NCI-H2171 (cell line): ENCODE data around the gene RAD54L2.
"Not testable (repeated sequence)": the region's sequence is repeated elsewhere in the genome, so short reads cannot be mapped to it uniquely, and the experiment has no call there.

Experiments used
- DNase-seq: peaks from one replicate; lab custom pipeline; 2025; lab: John Stamatoyannopoulos, UW

The RAD54L2 gene, protein sequence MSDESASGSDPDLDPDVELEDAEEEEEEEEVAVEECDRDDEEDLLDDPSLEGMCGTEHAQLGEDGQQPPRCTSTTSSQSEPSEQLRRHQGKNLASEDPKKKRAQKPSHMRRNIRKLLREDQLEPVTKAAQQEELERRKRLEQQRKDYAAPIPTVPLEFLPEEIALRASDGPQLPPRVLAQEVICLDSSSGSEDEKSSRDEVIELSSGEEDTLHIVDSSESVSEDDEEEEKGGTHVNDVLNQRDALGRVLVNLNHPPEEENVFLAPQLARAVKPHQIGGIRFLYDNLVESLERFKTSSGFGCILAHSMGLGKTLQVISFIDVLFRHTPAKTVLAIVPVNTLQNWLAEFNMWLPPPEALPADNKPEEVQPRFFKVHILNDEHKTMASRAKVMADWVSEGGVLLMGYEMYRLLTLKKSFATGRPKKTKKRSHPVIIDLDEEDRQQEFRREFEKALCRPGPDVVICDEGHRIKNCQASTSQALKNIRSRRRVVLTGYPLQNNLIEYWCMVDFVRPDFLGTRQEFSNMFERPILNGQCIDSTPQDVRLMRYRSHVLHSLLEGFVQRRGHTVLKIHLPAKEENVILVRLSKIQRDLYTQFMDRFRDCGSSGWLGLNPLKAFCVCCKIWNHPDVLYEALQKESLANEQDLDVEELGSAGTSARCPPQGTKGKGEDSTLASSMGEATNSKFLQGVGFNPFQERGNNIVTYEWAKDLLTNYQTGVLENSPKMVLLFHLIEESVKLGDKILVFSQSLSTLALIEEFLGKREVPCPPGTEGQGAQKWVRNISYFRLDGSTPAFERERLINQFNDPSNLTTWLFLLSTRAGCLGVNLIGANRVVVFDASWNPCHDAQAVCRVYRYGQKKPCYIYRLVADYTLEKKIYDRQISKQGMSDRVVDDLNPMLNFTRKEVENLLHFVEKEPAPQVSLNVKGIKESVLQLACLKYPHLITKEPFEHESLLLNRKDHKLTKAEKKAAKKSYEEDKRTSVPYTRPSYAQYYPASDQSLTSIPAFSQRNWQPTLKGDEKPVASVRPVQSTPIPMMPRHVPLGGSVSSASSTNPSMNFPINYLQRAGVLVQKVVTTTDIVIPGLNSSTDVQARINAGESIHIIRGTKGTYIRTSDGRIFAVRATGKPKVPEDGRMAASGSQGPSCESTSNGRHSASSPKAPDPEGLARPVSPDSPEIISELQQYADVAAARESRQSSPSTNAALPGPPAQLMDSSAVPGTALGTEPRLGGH (N-terminal part only)

DNA sequence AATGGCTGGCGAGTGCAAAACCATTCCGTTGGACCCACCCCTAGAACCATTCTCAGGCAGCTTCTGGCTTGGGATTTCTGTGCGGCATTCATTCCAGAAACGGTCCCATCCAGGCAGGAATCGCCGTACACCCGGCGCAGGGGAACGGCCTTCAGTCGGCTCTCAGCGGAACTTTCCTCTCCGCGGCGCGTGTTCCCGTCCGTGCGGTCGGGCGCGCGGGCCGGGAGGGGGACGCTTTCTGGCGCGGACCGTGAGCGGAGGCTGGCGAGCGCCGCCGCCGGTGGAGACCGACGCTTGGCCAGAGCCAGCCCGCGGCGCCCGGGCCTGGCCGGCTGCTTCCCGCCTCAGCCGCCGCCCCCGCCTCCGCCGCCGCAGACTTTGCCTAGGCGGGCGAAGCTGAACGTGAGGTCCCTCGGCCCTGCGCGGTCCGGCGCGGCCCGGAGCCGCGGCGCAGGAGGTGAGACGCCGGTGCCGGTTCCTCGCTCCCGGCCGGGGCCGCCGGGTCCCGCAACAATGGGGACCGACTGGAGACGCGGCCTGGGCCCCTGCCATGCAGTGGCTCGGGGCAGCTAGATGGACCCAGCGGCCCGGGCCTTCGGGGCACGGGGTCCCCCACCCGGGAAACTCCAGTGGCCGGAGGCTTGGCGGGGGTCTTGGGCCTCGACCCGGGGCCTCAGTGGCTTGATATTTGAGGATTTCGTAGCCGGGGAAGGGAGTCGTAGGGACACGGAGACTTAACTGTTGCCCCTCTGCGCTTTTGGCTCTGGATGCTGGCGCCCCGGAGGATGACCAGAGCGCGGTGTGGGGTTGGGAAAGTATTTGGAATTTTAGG lies at the start of gene RAD54L2:
Gene RAD54L2, plus strand, starts transcription at position 261 of the 832 bp plus-strand sequence. CDS start 51,702 bp downstream, outside the sequence.
- DNase-seq = peak; percentile 77

DNA sequence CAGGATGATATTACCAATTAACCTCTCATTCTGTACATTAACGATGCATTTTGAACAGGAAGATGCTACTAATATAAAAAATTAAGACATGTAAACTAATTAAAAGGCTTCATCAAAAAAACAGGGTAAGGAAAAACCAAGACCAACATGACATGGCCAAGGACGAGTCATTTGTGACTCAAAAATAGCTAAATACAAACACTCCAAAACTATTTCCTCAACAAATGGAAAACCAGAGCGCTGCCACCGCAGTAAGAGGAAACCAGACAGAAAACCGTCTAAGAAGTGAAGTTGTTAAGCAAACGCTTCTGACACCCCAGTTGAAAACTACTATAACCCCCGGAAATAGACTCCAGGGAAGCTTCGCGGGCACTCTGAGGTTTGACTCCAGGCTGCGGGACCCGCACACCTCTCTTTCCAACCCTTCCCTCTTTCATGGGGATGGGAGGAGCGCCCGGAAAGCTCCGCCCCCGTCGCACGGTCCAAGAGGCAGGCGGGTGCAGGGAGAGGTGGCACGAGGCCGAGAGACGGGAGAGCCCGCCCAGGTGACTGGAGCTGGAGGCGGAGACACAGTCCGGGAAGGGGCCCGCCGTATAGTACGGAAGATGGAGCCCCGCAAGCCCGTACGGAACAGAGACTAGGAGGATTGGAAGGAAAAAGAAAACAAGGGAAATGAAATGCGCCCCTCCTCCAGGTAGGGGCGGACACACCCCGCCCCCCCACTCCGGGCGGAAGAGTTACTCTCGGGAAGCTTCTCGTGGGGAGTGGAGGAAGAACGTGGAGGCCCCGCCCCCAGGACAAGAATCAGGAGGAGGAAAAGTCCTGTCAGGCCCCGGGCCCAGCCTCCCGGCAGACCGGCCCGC lies 39.4 kb upstream of the RAD54L2 start:
- DNase-seq = peak; percentile 84

DNA sequence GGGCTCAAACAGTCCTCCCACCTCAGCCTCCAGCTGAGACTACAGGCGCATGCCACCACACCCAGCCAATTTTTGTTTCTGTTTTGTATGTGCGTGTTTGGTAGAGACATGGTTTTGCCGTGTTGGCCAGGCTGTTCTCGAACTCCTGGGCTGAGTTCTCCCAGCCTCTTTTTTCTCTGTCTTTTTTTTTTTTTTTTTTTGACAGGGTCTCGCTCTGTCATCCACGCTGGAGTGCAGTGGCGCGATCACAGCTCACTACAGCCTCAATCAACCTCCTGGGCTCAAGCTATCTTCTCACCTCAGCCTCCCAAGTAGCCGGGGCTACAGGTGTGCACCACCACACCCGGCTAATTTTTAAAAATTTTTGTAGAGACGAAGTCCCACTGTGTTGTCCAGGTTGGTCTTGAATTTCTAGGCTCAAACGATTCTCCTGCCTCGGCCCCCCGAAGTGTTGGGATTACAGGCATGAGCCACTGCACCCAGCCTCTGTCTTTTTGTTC lies 37.8 kb upstream of the RAD54L2 start:
- no peak for DNase-seq

DNA sequence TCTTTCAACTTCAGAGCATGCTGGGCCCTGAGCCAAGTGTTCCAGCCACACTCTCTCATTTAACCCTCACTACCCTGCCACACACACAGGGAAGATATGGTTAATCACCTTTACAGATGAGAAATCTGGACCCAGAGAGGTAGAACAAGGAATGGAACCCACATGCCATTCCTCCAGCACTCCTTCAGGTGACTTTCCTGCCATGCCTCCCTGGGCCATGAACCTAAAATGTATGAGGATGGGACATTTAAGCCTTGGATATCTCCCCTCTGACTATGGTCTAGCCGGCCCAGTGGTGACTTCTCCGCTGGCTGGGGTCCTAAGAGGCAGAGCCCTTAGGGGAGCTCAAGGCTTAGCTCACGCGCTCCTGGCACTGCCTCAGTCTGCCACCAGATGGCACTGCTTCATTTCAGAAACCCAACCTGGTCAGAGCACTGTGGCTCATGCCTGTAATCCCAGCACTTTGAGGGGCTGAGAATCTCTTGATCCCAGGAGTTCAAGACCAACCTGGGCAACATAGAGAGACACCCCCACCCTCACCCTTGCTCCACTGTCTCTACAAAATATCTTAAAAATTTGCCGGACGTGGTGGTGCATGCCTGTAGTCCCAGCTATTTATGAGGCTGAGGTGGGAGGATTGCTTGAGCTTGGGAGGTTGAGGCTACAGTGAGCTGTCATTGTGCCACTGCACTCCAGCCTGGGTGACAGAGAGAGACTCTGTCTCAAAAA lies 36.5 kb upstream of the RAD54L2 start:
- DNase-seq = peak; percentile 2

DNA sequence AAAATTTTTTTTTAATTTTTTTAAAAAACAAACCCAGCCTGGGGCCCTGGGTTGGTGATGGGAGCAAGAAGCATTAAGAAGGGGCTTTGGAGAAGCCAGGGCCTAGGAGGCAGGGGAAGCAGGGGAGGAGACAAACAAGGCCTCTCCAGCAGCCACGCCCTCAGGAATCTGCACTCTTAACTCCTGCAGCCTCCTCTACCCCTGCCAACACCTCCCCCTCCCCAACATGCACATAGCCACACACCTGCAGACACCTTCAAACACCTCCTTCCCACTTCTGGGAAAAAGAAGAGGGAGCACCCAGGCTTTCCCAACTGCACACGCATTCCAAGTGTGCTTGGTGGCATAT lies 36.0 kb upstream of the RAD54L2 start:
- no peak for DNase-seq

DNA sequence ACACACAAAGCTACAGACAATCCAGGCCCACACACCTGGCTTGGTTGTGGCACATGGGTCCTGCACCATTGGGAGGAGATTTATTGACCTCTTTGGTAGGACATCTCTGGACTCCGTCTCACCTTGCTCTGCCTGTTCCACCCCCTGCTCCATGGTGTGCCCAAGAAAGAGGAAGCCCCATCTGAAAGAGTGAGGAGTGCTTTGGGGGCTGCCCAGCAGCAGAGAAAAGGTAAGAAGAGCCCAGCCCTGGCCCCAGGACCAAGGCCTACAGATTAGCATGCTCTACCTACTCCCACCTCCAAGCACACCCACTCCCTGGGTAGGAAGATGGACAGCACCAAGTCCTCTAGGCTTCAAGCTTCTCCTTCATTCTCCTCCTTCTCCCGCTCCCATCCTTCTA lies 35.5 kb upstream of the RAD54L2 start:
- DNase-seq = no peak

DNA sequence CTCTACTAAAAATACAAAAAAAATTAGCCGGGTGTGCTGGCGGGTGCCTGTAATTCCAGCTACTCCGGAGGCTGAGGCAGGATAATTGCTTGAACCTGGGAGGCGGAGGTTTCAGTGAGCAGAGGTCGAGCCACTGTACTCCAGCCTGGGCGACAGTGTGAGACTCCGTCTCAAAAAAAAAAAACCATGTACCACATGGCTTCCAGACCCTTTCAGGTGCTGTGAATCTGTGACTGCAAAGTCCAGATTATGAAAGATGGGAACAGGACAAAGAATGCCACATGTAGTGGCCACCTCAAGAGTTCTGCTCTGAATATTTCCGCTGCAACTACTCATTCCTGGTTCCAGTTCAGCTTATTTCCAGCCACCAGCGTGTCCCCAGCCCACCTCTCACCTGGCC lies 30.3 kb upstream of the RAD54L2 start:
- no peak for DNase-seq

DNA sequence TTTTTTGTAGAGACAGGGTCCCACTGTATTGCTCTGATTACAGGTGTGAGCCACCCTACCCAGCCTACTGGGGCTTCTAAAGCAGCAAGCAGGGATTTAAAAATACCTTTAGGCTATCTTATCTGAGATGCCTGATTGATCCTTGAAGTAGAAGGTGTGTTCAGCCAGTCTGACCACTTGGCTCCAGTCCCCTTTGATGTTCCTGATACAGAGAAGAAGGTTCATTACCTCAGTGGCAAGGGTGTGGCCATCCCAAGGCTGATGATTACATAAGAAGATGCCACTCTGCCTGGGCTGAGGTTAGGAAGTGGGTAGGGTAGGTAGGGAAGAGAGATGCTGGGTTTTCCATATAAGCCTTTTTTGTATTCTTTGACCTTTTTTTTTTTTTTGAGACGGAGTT lies 27.5 kb upstream of the RAD54L2 start:
- no peak for DNase-seq

DNA sequence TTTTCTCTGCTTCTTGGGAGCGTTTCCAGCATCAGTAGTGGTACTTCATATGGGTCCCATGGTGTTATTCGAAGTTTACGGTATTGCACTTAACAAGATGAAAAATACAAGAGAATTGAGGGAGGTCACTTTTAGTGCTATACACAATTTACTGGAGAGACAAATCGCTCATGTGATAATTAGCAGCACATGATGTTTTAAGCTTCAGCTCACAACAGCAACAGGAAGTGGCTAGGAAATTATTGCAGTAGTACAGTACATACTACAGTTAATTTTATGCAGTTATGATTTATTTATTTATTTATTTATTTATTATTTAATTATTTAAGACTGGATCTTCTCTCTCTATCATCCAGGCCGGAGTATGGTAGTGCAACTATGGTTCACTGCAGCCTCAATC lies 24.3 kb upstream of the RAD54L2 start:
- DNase-seq = no peak

DNA sequence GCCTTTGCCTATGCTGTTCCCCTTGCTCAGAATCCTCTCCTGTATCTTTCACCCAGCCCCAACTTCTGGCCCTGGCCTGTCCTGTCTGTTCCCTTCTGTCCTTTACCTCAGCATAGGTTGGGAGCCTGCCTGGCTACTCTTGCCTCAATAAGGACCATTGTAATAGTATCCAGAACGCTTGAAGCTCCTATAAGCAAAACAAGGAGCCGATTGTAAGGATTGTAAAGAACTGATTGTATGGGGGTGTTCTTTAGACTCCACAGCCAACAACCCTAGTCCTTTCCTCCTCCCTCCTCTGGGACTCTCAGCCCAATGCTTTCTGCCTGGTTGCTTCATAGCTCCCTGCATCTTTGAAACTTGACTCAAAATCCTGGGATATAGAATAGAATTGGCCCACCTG lies 18.7 kb upstream of the RAD54L2 start:
- no peak for DNase-seq

DNA sequence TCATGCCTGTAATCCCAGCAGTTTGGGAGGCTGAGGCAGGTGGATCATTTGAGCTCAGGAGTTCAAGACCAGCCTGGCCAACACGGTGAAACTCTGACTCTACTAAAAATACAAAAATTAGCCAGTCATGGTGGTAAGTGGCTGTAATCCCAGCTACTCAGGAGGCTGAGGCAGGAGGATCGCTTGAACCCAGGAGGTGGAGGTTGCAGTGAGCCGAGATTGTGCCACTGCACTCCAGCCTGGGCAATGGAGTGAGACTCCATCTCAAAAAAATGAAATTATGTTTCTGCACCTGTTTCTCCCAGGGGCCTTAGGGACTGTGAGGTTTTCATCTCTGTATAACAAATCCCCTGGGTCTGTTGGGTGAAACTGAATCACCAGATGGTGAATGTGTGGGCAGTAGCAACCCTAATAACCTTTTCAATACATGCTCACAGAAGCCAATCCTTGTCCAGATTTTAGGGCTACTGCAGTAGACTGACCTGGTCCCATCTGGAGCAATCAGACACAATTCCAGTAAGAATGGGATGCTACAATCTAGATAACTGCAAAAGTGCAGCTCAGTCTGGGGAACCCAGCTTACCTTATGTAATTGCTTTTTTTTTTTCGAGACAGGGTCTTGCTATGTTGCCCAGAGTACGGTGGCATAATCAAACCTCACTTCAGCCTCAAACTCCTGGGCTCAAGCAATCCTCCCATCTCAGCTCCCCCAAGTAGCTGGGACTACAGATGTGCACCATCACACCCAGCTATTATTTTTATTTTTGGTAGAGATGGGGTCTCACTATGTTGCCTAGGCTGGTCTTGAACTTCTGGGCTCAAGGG lies 17.4 kb upstream of the RAD54L2 start:
- DNase-seq = not testable (repeated sequence)

DNA sequence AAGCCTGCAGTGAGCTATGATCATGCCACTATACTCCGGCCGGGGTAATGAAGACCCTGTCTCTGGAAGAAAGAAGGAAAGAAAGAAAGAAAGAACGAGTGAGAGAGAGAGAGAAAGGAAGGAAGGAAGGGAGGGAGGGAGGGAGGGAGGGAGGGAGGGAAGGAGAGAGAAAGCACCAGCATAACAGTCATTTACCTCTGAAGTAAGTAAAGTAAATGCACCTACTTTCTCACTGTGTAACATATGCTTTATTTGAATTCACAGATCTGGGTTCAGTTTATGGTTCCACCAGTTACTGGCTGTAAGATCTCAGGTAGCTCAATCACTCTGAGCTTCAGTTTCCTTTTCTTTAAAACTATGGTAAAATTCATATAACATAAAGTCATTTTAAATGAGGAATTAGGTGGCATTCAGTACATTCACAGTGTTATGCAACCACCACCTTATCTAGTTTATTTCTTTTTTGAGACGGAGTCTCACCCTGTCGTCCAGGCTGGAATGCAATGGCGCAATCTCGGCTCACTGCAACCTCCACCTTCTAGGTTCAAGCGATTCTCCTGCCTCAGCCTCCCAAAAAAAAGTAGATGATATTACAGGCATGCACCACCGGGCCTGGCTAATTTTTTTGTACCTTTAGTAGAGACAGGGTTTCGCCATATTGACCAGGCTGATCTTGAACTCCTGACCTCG lies 16.1 kb upstream of the RAD54L2 start:
- DNase-seq = no peak

DNA sequence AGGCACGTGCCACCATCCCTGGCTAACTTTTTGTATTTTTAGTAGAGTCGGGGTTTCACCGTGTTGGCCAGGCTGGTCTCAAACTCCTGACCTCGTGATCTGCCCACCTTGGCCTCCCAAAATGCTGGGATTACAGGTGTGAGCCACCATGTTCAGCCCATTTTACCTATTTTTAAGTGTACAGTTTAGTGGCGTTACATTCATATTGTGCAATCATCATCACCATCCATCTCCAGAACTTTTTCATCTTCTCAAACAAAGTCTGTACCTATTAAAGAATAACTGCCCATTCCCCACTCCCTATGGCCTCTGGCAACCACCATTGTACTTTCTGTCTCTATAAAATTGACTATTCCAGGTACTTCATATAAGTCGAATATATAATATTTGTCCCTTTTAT lies 13.6 kb upstream of the RAD54L2 start:
- DNase-seq = not testable (repeated sequence)

DNA sequence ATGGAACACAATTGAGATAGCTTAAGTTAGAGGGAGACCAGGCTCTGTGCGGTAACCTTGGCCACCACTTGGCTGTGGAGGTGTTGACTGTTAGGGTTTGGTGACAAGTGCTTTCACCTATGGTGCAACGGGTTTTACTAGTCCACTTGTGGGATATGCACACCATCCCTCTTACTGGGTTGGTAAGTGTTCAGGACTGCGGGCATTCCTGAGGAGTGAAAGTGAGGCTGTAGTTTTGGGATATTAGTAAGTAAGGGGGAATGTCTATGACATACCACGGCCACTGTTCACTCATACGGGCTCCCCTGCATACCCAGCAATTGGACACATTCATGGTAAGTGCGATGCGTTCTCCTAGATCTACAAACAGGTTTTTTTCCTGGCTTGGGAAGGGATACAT lies 8.0 kb upstream of the RAD54L2 start:
- DNase-seq = no peak

DNA sequence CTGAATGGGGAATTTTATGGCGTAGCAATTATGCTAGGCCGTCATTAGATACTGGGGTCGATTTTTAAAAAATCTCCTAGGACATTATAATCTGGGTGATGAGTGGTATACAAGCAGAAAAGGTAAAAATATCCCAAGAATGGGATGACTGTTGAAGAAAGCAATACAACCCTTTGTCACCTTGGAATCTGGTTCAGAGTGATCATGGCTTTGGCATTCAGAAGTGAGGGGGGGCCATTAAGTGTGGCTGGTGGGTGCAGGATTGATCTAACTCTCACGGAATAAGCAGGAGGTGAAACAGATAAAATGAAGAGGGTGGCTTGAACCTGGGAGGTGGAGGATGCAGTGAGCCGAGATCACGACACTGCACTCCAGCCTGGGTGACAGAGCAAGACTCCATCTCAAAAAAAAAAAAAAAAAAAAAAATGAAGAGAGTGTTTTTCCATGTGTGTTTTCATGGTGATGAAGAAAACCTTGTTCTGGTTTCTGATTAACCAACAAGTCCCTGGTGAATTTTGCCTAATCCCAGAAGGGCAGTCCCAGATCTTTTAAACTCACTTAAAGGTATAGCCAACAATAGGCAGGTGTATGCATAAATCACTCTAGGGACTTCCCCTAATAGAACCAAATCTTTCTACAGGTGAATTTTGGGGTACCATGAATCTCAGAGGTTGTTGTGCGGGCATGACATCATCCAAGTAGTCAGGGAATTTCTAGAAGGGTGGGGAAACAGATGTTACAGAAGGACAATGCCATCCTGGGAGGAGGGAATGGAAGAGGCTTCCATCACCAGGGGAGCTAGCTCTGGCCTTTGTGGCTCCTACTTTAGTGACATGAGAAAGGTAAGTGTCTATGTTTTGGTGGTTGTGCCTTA lies 3.1 kb upstream of the RAD54L2 start:
- DNase-seq = no peak

DNA sequence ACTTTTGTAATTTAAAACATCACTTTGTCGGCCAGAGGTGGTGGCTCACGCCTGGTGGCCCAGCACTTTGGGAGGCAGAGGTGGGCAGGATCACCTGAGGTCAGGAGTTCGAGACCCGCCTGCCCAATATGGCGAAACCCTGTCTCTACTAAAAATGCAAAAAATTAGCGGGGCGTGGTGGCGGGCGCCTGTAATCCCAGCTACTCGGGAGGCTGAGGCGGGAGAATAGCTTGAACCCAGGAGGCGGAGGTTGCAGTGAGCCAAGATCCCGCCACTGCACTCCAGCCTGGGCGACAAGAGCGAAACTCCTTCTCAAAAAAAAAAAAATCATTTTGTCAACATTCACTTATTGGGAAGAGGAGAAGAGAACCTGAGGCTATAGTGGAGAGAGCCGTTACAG lies 888 bp upstream of the RAD54L2 start:
- not testable (repeated sequence) for DNase-seq

DNA sequence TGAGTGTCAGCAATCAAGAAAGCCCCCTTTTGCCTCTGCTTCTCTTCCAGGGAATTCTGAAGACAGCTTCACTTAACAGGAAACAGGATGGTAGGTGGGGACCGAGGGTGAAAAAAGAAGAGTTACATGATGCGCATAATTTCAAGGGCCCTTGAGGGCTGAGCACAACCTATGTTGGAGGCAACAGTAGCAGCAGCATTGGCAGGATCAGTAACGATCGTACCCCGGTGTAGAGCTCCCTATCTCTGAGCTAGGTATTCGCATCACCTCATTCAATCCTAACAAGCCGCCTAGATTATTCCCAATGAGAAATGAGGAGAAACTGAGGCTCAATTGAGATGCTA lies 432 bp upstream of the RAD54L2 start:
- no peak for DNase-seq
